Stimulated activated CD4-positive, alpha-beta T cell treated with anti-CD3 and anti-CD28 coated beads, TNF-alpha, amount 100 ng/mL, for 1 hour (primary cell): ENCODE data around the gene PPP2R5C.

ENCODE experiments used
- DNase-seq, 3 donors: peaks; one replicate each; pipeline ENCODE4 v3.0.0-alpha.2; 2020; ENCODE audit warnings: low read depth in 3 of 3, low spot score in 1 of 3

The PPP2R5C gene

GRCh38 chr14:101813171-101813759, 51.8 kb downstream of the PPP2R5C start:
- no peak for DNase-seq

- no peak for DNase-seq
Observed at GRCh38 chr14:101813833-101814232, 52.3 kb downstream of the PPP2R5C start.

GRCh38 chr14:101814934-101815333, 53.4 kb downstream of the PPP2R5C start:
- no peak for DNase-seq

GRCh38 chr14:101815994-101816393, 54.5 kb downstream of the PPP2R5C start:
- DNase-seq = no peak

GRCh38 chr14:101817501-101818001, 56.0 kb downstream of the PPP2R5C start:
- peak in 1 of 3 donors; percentile 34 for DNase-seq

- peak in 2 of 3 donors; percentile 36 to 52 for DNase-seq
Observed at GRCh38 chr14:101819251-101819990, 57.9 kb downstream of the PPP2R5C start.

GRCh38 chr14:101820283-101820798, 58.8 kb downstream of the PPP2R5C start:
- DNase-seq = no peak

- no peak for DNase-seq
Observed at GRCh38 chr14:101821528-101821927, 60.0 kb downstream of the PPP2R5C start.

- no peak for DNase-seq
Observed at GRCh38 chr14:101823066-101823465, 61.6 kb downstream of the PPP2R5C start.

GRCh38 chr14:101823511-101824120, 62.1 kb downstream of the PPP2R5C start:
- peak; percentile 41 to 58 (median 50) for DNase-seq

- DNase-seq = no peak
Observed at GRCh38 chr14:101824339-101824727, 62.8 kb downstream of the PPP2R5C start.

GRCh38 chr14:101825797-101826196, 64.3 kb downstream of the PPP2R5C start:
- DNase-seq = no peak

GRCh38 chr14:101826351-101826750, 64.8 kb downstream of the PPP2R5C start:
- DNase-seq = no peak

- DNase-seq = no peak
Observed at GRCh38 chr14:101827286-101827685, 65.8 kb downstream of the PPP2R5C start.

GRCh38 chr14:101828046-101828445, 66.5 kb downstream of the PPP2R5C start:
- DNase-seq = no peak

GRCh38 chr14:101830271-101830670, 68.8 kb downstream of the PPP2R5C start:
- DNase-seq = no peak

- no peak for DNase-seq
Observed at GRCh38 chr14:101833045-101833444, 71.5 kb downstream of the PPP2R5C start.

- no peak for DNase-seq
Observed at GRCh38 chr14:101834397-101834796, 72.9 kb downstream of the PPP2R5C start.

GRCh38 chr14:101834800-101835547, 73.5 kb downstream of the PPP2R5C start:
- no peak for DNase-seq

GRCh38 chr14:101835566-101835965, 74.1 kb downstream of the PPP2R5C start:
- no peak for DNase-seq

- no peak for DNase-seq
Observed at GRCh38 chr14:101836135-101836534, 74.6 kb downstream of the PPP2R5C start.
